Keratinocyte (primary cell): ENCODE measurements around the gene IRF4. TPM values are rescaled to one million over a fixed set of nuclear protein-coding genes. Genes with fewer than 3 reads are reported as not detected.

Experiments used
- DNase-seq: peaks from one replicate; pipeline ENCODE4 v3.0.0-alpha.2; 2011; ENCODE audit warnings: low read depth, missing footprints, low spot score
- FAIRE-seq: peaks from 2 replicates; lab custom pipeline; 2011; peaks lifted over from hg19 to GRCh38; lab: Jason Lieb, UNC
- H2AFZ ChIP-seq: 2 replicates; pipeline ENCODE4 v1.6.0; 2012; ENCODE audit warnings: low read length, control low read depth, inconsistent platforms; ENCODE audit not compliant: control insufficient read depth
- H3K27ac ChIP-seq: 2 replicates; pipeline ENCODE4 v1.5.1; 2011; ENCODE audit warnings: low read length; ENCODE audit not compliant: control insufficient read depth, insufficient read depth
- H3K27me3 ChIP-seq: 3 replicates; pipeline ENCODE4 v1.6.0; 2011; ENCODE audit warnings: low read length; ENCODE audit not compliant: control insufficient read depth, insufficient read depth; ENCODE audit errors: extremely low read depth
- H3K36me3 ChIP-seq, 2 experiments: 2 replicates in 1 of 2; 3 replicates in 1 of 2; pipeline ENCODE4 v1.5.1; 2011; ENCODE audit warnings: low read length in 2 of 2, mild to moderate bottlenecking in 1 of 2; ENCODE audit not compliant: control insufficient read depth in 2 of 2, insufficient read depth in 2 of 2; ENCODE audit errors: extremely low read depth in 1 of 2
- H3K4me1 ChIP-seq: 3 replicates; pipeline ENCODE4 v1.5.1; 2011; ENCODE audit warnings: low read length; ENCODE audit not compliant: control insufficient read depth, insufficient read depth; ENCODE audit errors: extremely low read depth
- H3K4me2 ChIP-seq: 3 replicates; pipeline ENCODE4 v1.6.0; 2011; ENCODE audit warnings: low read depth, low read length; ENCODE audit not compliant: control insufficient read depth, insufficient read depth; ENCODE audit errors: extremely low read depth
- H3K4me3 ChIP-seq, 3 experiments: fragments of 200-600 bp in 1 of 3; sonication (generic) in 1 of 3; 2 replicates in 2 of 3; 3 replicates in 1 of 3; pipeline ENCODE4 v1.5.1; 2011 to 2016; ENCODE audit warnings: low read length in 3 of 3, mild to moderate bottlenecking in 3 of 3, control low read depth in 2 of 3, inconsistent platforms in 1 of 3, low read depth in 1 of 3, mixed read lengths in 1 of 3, mixed run types in 1 of 3, moderate library complexity in 1 of 3; ENCODE audit not compliant: control insufficient read depth in 2 of 3, insufficient read depth in 2 of 3; ENCODE audit errors: extremely low read depth in 1 of 3
- H3K79me2 ChIP-seq: 2 replicates; pipeline ENCODE4 v1.6.0; 2012; ENCODE audit warnings: low read length; ENCODE audit not compliant: control insufficient read depth, insufficient read depth
- H3K9ac ChIP-seq: 3 replicates; pipeline ENCODE4 v1.6.0; 2011; ENCODE audit warnings: low read length; ENCODE audit not compliant: control insufficient read depth, insufficient read depth; ENCODE audit errors: extremely low read depth
- H3K9me1 ChIP-seq: 3 replicates; pipeline ENCODE4 v1.6.0; 2011; ENCODE audit warnings: low read length; ENCODE audit not compliant: control insufficient read depth, insufficient read depth; ENCODE audit errors: extremely low read depth
- H3K9me3 ChIP-seq: 2 replicates; pipeline ENCODE4 v1.5.1; 2012; ENCODE audit warnings: low read depth, low read length; ENCODE audit not compliant: control insufficient read depth
- H4K20me1 ChIP-seq: 3 replicates; pipeline ENCODE4 v1.6.0; 2011; ENCODE audit warnings: low read length; ENCODE audit not compliant: control insufficient read depth, insufficient read depth; ENCODE audit errors: extremely low read depth
- CTCF ChIP-seq, 3 experiments: IDR thresholded peaks in 1 of 3; conservative IDR thresholded peaks in 1 of 3; optimal IDR thresholded peaks in 1 of 3; 2 replicates in 2 of 3; 3 replicates in 1 of 3; pipeline versions ENCODE3 to v1.5.1; 2011; ENCODE audit warnings: low read length in 3 of 3, mild to moderate bottlenecking in 3 of 3, moderate library complexity in 2 of 3, control low read depth in 1 of 3, inconsistent platforms in 1 of 3; ENCODE audit not compliant: insufficient read depth in 2 of 3; ENCODE audit errors: extremely low read depth in 1 of 3
- EZH2 ChIP-seq: IDR thresholded peaks from one replicate; pipeline ENCODE4 v1.6.1; 2012; ENCODE audit warnings: inconsistent platforms, mild to moderate bottlenecking, low read length, moderate library complexity
- dilution Hi-C: fragments of 300-500 bp; cut with MboI; formaldehyde crosslinking; loops from one replicate; pipeline ENCODE4 v1.7.0; 2020; ENCODE audit warnings: low sequenced_read_pairs; ENCODE audit not compliant: extremely low pct_ligation_motif_present
- polyA plus RNA-seq, 5 experiments: library from polyadenylated mRNA; depleted of rRNA in 3 of 5; stranded (reverse) in 3 of 5; stranded (forward) in 1 of 5; unstranded in 1 of 5; fragments of >200 nt; gene quantifications; 1 replicate in 1 of 5; 2 replicates in 3 of 5; 3 replicates in 1 of 5; pipeline versions ENCODE4 v1.2.1 to v1.2.3, GENCODE V29; 2011 to 2012; ENCODE audit warnings: missing spikeins in 2 of 5, low read depth in 1 of 5, low replicate concordance in 1 of 5

Gene IRF4
- polyA plus RNA-seq, 1 donor (not counting 4 experiments of a cell fraction or from before 2014, with no cell fraction given): 0.12 TPM

DNA sequence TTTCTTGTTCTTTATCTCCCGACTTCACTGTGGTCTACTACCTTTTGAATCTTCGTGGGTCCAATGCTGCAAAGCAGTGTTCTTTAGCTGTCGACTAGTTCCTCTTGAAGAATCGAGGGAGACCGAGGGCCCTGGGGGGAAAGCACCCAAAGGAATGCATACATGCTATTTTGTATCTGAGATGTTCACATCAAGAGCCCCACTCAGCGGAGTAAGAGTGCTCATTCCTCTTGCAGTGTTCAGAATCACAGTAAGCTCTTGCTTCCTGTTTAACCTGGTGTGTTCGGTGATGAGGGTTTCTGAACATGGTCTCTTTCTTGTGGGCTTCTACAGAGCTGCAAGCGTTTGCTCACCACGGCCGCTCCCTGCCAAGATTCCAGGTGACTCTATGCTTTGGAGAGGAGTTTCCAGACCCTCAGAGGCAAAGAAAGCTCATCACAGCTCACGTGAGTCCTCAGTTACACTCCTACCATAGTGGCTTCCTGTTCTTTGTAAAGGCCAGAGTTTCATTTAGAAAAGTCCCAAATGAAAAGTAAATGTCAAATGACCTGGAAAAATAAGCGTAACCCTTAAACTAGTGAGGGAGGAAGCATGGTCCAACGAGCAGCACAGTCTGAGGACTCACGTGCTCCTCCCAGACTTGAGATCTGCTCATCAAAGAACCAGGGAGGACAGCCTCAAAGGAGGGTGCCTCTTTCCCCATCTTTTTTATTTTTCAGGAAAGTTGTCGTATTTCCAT lies 13.3 kb downstream of the IRF4 start:
- Histone ChIP-seq H3K9me1 (no peaks in the 10 kb centered on the region), H3K79me2 (no peaks in the 10 kb centered on the region), H3K27ac (no peak overlapping the region), H3K4me2 (no peak overlapping the region), H2AFZ (no peak overlapping the region), H3K27me3 (peaks cover 2% of the 10 kb centered on the region), H3K9ac (no peak overlapping the region), H3K4me1 (no peaks in the 10 kb centered on the region), H3K4me3 (no peak overlapping the region), H4K20me1 (no peaks in the 10 kb centered on the region), H3K9me3 (peaks cover 6% of the 10 kb centered on the region), H3K36me3 (no peaks in the 10 kb centered on the region)
- FAIRE-seq (no peak), DNase-seq (no peak)
- TF ChIP-seq EZH2: no peak
- dilution Hi-C loops: no loop called here

GRCh38 chr6:408148-408547 lies 16.6 kb downstream of the IRF4 start:
- H4K20me1 ChIP-seq: no peaks in the 10 kb centered on the region
- H3K4me1 ChIP-seq: no peaks in the 10 kb centered on the region
- H3K36me3 ChIP-seq: no peaks in the 10 kb centered on the region
- dilution Hi-C loops: no loop called here
- no peak overlapping the region for H3K4me2 ChIP-seq
- H3K27me3 ChIP-seq: peaks cover 13% of the 10 kb centered on the region
- no peaks in the 10 kb centered on the region for H3K79me2 ChIP-seq
- H3K9ac ChIP-seq: no peak overlapping the region
- no peak overlapping the region for H2AFZ ChIP-seq
- no peaks in the 10 kb centered on the region for H3K9me1 ChIP-seq
- no peak overlapping the region for H3K27ac ChIP-seq
- no peak overlapping the region for H3K4me3 ChIP-seq
- TF ChIP-seq CTCF (optimal IDR thresholded peaks at IDR 0.05 in 1 of 3, IDR thresholded peaks at IDR 0.05 in 1 of 3, conservative IDR thresholded peaks at IDR 0.05 in 1 of 3; ENCODE audit: extremely low read depth in 1 of 3, insufficient read depth in 2 of 3, low read length in 3 of 3) (no peak), EZH2 (no peak)
- peaks cover 6% of the 10 kb centered on the region for H3K9me3 ChIP-seq
- DNase-seq (no peak), FAIRE-seq (no peak)
